HG03066 (cell line): ENCODE data around the gene KRT13.

Source experiments
- ATAC-seq: cut with Tn5 transposase; IDR thresholded peaks from one replicate; pipeline ENCODE4 v1.9.1; 2021; ENCODE audit warnings: low read depth; ENCODE audit not compliant: unreplicated experiment

The KRT13 gene

DNA sequence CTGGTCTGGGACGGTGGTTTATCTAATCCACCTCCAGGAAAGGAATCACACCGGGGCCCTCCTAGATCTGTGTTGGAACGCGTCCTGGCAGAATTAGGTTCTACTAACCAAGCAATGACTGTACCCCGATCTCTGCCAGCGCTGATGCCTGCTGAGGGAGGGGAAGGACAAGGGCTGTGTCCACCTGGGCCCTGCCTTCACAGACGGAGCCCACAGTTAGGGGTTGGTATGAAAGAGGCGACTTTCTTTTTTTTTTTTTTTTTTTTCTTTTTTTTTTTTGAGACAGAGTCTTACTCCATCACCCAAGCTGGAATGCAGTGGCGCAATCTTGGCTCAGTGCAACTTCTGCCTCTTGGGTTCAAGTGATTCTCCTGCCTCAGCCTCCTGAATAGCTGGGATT lies 32.6 kb upstream of the KRT13 start:
- ATAC-seq, result no peak

DNA sequence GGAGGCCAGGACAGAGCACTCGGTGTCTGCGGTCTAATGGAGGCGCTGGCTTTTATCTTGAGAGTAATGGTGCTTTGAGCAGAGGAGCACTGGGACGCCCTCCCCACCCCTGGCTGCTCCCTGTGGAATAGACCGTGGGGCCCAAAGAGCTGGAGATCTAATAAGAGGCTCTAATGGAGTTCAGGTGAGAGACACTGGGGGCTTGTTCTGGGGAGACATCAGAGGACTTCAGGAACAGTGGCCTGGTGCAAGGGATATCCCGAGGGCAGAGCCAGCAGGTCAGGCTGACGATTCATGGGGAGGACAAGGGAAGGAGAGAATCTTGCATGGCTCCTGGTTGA lies 32.2 kb upstream of the KRT13 start:
- no peak for ATAC-seq

DNA sequence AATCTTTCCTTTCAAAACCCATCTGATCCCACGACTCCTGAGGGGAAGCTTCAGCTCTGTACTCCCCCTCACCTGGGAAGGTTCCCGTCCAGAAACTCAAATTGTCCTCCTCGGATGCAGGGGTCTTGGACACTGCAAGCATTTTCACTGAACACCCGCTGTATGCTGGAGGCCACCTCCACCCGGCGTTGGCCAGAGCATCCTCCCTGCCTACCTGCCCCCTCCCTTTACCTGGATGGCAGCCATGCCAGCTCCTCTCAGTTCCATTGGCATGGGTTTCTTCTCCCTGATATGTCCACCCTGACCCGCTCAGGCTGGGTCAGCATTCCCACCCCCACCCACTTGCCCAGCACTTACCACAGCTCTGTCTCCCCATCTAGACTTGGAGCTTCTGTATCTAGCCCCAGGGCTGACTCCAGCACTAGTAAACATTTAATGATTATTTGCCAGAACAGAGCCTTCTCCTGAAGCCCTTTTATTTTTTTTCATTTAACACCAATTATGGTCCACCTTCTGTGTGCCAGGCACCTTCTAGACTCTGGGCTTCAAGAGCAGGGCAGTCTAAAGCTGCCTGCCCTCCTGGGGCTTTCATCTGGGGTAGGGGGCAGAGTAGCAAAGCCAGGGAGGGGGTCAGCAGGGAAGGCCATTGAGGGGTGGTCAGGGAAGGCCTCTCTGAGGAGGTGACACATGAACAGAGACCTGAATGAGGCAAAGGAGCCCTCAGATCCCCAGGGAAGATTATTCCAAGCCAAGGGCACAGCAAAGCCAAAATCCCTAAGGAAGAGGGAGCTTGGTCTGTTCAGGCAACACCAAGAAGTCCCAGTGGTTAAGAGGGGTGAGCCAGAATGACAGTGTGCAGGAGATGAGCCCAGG lies 31.6 kb upstream of the KRT13 start:
- ATAC-seq, result no peak

- no peak for ATAC-seq
These were observed 30.5 kb upstream of the KRT13 start for GRCh38 chr17:41535764-41536481.

GRCh38 chr17:41534899-41535546 lies 29.6 kb upstream of the KRT13 start:
- no peak for ATAC-seq

DNA sequence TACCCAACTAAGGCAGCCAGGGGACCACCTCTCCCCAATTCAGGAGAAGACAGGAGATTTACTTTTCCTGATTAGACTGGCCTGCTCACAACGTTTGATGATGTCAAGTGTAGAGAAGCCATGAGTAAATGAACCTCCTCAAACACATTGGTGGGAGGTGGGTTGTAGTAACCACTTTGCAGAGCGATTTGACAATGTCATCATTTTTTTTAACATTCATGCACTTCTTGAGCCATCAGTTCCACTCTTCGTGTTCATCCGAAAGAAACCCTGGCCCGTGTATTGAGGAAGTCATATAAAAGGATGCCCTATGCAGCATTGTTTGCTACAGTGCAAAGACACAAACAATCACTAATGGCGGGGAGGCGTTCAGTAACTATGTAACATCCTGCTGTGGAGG lies 28.2 kb upstream of the KRT13 start:
- ATAC-seq, result no peak

GRCh38 chr17:41532947-41533570 lies 27.6 kb upstream of the KRT13 start:
- ATAC-seq, result no peak

- no peak for ATAC-seq
These were observed 26.6 kb upstream of the KRT13 start for GRCh38 chr17:41531993-41532392.

GRCh38 chr17:41530062-41531048 lies 24.9 kb upstream of the KRT13 start:
- ATAC-seq, result no peak

DNA sequence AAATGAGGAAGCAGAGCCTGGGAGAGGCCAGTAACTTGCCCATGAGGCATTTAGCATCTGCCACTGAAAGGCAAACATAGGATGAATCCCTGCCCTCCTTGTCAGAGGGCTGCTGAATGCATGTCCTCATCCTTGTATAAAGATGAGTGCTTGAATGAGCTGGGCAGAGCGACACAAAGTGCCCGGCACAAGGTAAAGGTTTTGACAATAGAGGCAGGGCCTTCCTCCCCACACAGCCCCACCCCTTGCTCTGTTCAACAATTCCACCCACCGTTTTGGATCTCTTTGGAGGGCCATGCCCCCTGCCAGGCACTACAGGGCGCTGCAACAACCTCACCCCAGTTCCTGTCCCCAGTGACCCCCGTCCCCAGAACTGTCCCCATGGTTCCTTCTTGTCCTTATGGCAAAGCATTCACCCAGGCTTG lies 24.1 kb upstream of the KRT13 start:
- ATAC-seq, result no peak

GRCh38 chr17:41528959-41529353 lies 23.5 kb upstream of the KRT13 start:
- no peak for ATAC-seq

GRCh38 chr17:41527063-41528023 lies 21.9 kb upstream of the KRT13 start:
- no peak for ATAC-seq

DNA sequence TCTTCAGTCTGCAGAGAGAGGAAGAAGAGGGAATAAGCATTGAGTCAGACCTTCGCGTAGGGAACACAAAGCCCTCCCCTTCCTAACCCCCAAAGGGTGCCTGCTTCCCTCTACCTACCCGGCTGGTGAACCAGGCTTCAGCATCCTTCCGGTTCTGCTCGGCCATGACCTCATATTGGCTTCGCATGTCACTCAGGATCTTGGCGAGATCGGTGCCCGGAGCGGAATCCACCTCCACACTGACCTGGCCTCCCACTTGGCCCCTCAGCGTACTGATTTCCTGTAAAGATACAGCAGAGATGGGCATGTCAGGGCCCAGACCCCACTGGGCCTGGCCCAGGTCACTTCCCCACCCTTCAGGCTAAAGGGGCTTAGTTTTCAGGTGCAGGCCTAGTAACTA lies 18.8 kb upstream of the KRT13 start:
- no peak for ATAC-seq

DNA sequence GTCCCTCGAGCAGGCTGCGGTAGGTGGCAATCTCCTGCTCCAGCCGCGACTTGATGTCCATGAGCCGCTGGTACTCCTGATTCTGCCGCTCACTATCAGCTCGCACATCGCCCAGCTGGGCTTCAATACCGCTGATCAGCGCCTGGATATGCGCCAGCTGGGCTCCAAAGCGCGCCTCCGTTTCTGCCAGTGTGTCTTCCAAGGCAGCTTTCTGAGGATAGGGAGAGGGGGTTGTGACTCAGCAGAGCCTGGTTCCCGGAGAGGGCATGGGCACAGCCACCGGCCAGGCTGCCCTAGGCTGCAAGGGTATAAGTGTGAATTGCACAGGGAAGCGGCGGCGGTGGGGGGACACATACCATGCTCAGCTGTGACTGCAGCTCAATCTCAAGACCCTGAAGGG lies 18.4 kb upstream of the KRT13 start:
- ATAC-seq, result no peak

- ATAC-seq, result no peak
These were observed 17.8 kb upstream of the KRT13 start for GRCh38 chr17:41523225-41523593.

DNA sequence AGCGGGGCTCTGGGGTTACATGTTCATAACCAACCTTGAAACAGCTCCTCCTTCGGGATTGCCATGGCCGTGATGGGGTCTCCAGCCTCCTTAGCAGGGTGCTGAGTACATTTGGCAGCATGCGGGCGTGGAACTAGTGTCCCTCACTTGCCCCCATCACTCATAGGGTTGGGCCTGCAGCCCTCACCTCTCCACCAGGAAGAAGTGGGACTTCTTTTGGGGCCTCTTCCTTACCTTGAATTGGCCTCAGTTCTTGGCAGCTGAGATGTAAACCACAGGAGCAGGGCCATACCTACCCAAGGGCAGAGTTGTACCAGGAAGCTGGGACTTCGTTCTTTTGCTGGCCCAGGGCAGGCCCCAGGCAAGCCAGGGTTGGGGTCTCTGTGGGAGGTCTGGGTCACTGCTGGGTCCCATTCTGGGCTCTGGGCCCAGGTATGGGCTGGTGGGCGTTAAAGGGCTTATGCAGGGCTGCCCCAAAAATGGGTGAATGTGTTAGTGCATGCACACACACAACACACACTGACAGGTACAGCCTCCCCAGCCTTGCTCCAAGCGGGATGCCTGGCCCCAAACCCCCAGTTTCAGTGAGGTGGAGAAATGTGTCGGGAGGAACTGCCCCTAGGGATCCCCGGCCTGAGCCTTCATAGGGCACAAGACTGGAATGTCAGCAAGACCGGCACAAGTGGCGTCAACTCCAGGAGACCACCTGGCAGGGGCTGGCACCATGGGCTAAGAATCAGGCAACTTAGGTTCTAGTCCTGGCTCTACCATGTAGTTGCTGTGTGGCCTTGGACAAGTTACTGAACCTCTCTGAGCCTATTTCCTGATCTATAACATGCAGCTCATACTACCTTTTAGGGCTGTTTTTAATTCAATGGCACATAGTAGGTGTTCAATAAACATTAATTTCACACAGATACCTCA lies 17.2 kb upstream of the KRT13 start:
- ATAC-seq, result no peak

DNA sequence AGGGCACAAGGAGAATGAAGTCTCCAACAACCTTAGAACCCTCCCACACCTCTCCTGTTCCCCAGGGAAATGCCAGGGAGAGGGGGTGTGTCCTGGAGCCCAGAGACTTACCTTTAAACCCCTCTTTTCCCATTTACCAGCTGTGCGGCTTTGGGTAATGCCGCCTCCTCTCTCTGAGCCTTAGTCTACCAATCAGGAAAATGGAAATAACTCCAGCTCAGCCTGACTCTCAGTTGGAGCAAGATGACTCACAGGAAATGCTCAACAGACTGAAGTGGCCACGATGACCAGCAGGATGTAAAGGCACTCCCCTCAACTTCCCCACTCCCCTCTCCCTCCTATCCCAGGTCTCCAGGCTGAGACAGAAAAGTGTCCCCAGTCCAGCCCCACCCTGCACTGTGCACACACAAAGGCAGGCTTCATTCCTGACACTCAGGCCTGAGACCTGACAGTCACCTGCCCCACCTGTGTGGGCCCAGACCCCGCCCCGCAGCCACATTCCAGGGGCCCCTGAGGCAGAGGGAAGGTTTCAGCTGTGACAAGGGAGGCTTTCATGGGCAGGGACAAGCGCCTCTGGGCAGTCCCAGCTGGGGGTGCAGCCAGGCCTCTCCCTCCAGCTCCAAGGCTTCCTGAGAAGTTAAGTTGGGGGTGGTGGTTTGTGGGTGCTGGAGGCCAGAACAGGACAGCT lies 16.3 kb upstream of the KRT13 start:
- ATAC-seq, result no peak
